GM23338 (cell line): ENCODE measurements around the gene DNAH9. TPM values are rescaled to one million over a fixed set of nuclear protein-coding genes. Genes with fewer than 3 reads are reported as not detected.

Experiments
- ETS1 ChIP-seq: IDR thresholded peaks from 2 replicates; pipeline ENCODE4 v1.6.1; 2016; ENCODE audit warnings: antibody characterized with exemption
- EZH2 ChIP-seq: fragments of 200-600 bp; sonication (generic); IDR thresholded peaks from one replicate; pipeline ENCODE4 v1.8.0; 2017; ENCODE audit warnings: antibody characterized with exemption, mild to moderate bottlenecking, low read depth; ENCODE audit not compliant: unreplicated experiment
- EZH2phosphoT487 ChIP-seq: fragments of 200-600 bp; sonication (generic); IDR thresholded peaks from one replicate; pipeline ENCODE4 v1.8.1; 2018; ENCODE audit warnings: antibody characterized with exemption; ENCODE audit not compliant: unreplicated experiment
- NANOG ChIP-seq: IDR thresholded peaks from 2 replicates; pipeline ENCODE4 v1.6.1; 2016; ENCODE audit warnings: antibody characterized with exemption, borderline replicate concordance
- POLR2AphosphoS5 ChIP-seq: IDR thresholded peaks from 2 replicates; pipeline ENCODE4 v1.6.1; 2016; ENCODE audit warnings: antibody characterized with exemption, low read depth
- STAT1 ChIP-seq: IDR thresholded peaks from one replicate; pipeline ENCODE4 v1.6.1; 2016; ENCODE audit warnings: antibody characterized with exemption; ENCODE audit not compliant: unreplicated experiment
- polyA plus RNA-seq: library from polyadenylated mRNA; unstranded; fragments of >200 nt; fragmentation: Nextera tagmentation; extraction: Ambion mirVana; gene quantifications from 2 replicates; pipeline ENCODE4 v1.2.1, GENCODE V29; 2016
- total RNA-seq: library from RNA; depleted of rRNA; stranded (reverse); fragments of >200 nt; shearing (Covaris generic); gene quantifications from 2 replicates; pipeline ENCODE4 v1.2.3, GENCODE V29; 2014
- TF ChIP-seq, protein P1 (sequence below): fragments of 250-450 bp; sonication (Bioruptor Pico); IDR thresholded peaks from 2 replicates; pipeline ENCODE4 v1.5.0; 2020; ENCODE audit warnings: mild to moderate bottlenecking, moderate library complexity
- TF ChIP-seq, protein P2 (sequence below): IDR thresholded peaks from one replicate; pipeline ENCODE4 v1.6.1; 2018; ENCODE audit warnings: antibody characterized with exemption; ENCODE audit not compliant: unreplicated experiment

Gene DNAH9
- total and polyA plus RNA-seq, 2 experiments from 2014 or later, result not detected

DNA sequence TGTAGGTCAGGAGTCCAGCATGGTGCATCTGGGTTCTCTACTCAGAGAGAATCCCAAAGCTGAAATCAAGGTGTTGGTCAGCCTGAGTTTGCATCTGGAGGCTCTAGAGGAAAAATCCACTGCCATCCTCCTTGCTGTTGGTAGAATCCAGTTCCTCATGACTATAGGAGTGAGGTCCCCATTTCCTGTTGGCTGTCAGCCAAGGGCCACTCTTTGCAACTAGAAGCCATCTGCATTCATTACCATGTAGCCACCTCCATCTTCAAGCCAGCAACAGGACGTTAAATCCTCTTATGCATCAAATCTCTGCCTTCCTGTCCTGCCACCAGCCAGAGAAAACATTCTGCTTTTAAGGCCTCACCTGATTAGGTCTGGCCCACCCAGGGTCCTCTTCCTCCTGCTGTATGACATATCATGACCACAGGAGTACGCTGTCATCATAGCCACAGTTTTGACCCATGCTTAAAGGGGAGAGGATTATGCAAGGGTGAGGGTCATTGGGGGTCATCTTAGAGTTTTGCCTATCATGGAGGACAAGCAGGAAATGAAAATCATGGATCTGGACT, 40.5 kb downstream of the DNAH9 start (continued):
- TF ChIP-seq, protein P1, sequence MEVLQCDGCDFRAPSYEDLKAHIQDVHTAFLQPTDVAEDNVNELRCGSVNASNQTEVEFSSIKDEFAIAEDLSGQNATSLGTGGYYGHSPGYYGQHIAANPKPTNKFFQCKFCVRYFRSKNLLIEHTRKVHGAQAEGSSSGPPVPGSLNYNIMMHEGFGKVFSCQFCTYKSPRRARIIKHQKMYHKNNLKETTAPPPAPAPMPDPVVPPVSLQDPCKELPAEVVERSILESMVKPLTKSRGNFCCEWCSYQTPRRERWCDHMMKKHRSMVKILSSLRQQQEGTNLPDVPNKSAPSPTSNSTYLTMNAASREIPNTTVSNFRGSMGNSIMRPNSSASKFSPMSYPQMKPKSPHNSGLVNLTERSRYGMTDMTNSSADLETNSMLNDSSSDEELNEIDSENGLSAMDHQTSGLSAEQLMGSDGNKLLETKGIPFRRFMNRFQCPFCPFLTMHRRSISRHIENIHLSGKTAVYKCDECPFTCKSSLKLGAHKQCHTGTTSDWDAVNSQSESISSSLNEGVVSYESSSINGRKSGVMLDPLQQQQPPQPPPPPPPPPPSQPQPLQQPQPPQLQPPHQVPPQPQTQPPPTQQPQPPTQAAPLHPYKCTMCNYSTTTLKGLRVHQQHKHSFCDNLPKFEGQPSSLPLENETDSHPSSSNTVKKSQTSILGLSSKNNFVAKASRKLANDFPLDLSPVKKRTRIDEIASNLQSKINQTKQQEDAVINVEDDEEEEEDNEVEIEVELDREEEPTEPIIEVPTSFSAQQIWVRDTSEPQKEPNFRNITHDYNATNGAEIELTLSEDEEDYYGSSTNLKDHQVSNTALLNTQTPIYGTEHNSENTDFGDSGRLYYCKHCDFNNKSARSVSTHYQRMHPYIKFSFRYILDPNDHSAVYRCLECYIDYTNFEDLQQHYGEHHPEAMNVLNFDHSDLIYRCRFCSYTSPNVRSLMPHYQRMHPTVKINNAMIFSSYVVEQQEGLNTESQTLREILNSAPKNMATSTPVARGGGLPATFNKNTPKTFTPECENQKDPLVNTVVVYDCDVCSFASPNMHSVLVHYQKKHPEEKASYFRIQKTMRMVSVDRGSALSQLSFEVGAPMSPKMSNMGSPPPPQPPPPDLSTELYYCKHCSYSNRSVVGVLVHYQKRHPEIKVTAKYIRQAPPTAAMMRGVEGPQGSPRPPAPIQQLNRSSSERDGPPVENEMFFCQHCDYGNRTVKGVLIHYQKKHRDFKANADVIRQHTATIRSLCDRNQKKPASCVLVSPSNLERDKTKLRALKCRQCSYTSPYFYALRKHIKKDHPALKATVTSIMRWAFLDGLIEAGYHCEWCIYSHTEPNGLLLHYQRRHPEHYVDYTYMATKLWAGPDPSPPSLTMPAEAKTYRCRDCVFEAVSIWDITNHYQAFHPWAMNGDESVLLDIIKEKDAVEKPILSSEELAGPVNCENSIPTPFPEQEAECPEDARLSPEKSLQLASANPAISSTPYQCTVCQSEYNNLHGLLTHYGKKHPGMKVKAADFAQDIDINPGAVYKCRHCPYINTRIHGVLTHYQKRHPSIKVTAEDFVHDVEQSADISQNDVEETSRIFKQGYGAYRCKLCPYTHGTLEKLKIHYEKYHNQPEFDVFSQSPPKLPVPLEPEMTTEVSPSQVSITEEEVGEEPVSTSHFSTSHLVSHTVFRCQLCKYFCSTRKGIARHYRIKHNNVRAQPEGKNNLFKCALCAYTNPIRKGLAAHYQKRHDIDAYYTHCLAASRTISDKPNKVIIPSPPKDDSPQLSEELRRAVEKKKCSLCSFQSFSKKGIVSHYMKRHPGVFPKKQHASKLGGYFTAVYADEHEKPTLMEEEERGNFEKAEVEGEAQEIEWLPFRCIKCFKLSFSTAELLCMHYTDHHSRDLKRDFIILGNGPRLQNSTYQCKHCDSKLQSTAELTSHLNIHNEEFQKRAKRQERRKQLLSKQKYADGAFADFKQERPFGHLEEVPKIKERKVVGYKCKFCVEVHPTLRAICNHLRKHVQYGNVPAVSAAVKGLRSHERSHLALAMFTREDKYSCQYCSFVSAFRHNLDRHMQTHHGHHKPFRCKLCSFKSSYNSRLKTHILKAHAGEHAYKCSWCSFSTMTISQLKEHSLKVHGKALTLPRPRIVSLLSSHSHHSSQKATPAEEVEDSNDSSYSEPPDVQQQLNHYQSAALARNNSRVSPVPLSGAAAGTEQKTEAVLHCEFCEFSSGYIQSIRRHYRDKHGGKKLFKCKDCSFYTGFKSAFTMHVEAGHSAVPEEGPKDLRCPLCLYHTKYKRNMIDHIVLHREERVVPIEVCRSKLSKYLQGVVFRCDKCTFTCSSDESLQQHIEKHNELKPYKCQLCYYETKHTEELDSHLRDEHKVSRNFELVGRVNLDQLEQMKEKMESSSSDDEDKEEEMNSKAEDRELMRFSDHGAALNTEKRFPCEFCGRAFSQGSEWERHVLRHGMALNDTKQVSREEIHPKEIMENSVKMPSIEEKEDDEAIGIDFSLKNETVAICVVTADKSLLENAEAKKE, result no peak
- TF ChIP-seq EZH2 (no peak), NANOG (no peak), STAT1 (no peak), EZH2phosphoT487 (no peak), ETS1 (no peak), POLR2AphosphoS5 (no peak)
- TF ChIP-seq, protein P2, sequence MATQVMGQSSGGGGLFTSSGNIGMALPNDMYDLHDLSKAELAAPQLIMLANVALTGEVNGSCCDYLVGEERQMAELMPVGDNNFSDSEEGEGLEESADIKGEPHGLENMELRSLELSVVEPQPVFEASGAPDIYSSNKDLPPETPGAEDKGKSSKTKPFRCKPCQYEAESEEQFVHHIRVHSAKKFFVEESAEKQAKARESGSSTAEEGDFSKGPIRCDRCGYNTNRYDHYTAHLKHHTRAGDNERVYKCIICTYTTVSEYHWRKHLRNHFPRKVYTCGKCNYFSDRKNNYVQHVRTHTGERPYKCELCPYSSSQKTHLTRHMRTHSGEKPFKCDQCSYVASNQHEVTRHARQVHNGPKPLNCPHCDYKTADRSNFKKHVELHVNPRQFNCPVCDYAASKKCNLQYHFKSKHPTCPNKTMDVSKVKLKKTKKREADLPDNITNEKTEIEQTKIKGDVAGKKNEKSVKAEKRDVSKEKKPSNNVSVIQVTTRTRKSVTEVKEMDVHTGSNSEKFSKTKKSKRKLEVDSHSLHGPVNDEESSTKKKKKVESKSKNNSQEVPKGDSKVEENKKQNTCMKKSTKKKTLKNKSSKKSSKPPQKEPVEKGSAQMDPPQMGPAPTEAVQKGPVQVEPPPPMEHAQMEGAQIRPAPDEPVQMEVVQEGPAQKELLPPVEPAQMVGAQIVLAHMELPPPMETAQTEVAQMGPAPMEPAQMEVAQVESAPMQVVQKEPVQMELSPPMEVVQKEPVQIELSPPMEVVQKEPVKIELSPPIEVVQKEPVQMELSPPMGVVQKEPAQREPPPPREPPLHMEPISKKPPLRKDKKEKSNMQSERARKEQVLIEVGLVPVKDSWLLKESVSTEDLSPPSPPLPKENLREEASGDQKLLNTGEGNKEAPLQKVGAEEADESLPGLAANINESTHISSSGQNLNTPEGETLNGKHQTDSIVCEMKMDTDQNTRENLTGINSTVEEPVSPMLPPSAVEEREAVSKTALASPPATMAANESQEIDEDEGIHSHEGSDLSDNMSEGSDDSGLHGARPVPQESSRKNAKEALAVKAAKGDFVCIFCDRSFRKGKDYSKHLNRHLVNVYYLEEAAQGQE, result no peak
